Liver (tissue), 3 donors: Measurements from ENCODE around the gene NDFIP1.

ENCODE experiments used
- ATF3 ChIP-seq: IDR thresholded peaks from 2 replicates; pipeline ENCODE4 v1.6.1; 2016; ENCODE audit warnings: antibody characterized with exemption
- CTCF ChIP-seq: fragments of 150-350 bp; IDR thresholded peaks from 2 replicates; pipeline ENCODE4 v1.5.1; 2017; ENCODE audit warnings: improper control_type of control experiment, low read depth, low read length; ENCODE audit not compliant: missing input control
- EGR1 ChIP-seq, 2 donors: IDR thresholded peaks; 2 replicates each; pipeline ENCODE4 v1.6.1; 2016 to 2018; ENCODE audit warnings: antibody characterized with exemption in 2 of 2, low read depth in 2 of 2
- FOXA1 ChIP-seq: IDR thresholded peaks from 2 replicates; pipeline ENCODE4 v1.6.1; 2016; ENCODE audit warnings: antibody characterized with exemption
- GABPA ChIP-seq, 2 donors: IDR thresholded peaks in 1 of 2; conservative IDR thresholded peaks in 1 of 2; 2 replicates each; pipeline ENCODE4 v1.6.1; 2016; ENCODE audit warnings: antibody characterized with exemption in 2 of 2, mild to moderate bottlenecking in 1 of 2, moderate library complexity in 1 of 2
- JUND ChIP-seq, 2 donors: IDR thresholded peaks; 2 replicates each; pipeline ENCODE4 v1.6.1; 2016; ENCODE audit warnings: antibody characterized with exemption in 2 of 2
- MAX ChIP-seq: IDR thresholded peaks from 2 replicates; pipeline ENCODE4 v1.6.1; 2016; ENCODE audit warnings: antibody characterized with exemption
- REST ChIP-seq: IDR thresholded peaks from 2 replicates; pipeline ENCODE4 v1.6.1; 2016; ENCODE audit warnings: antibody characterized with exemption, mild to moderate bottlenecking
- RXRA ChIP-seq, 2 donors: IDR thresholded peaks; 2 replicates each; pipeline ENCODE4 v1.6.1; 2017 to 2018; ENCODE audit warnings: antibody characterized with exemption in 2 of 2, mild to moderate bottlenecking in 1 of 2
- SP1 ChIP-seq: IDR thresholded peaks from 2 replicates; pipeline ENCODE4 v1.6.1; 2018; ENCODE audit warnings: antibody characterized with exemption, mild to moderate bottlenecking
- TAF1 ChIP-seq: conservative IDR thresholded peaks from 2 replicates; pipeline ENCODE4 v1.6.1; 2016; ENCODE audit warnings: antibody characterized with exemption, mild to moderate bottlenecking
- YY1 ChIP-seq: IDR thresholded peaks from 2 replicates; pipeline ENCODE4 v1.6.1; 2016; ENCODE audit warnings: antibody characterized with exemption, mild to moderate bottlenecking
- donor health status: healthy.
- donor health status: healthy.

GRCh38 chr5:142097681-142098080 is 10.9 kb upstream of the NDFIP1 start:
- TF ChIP-seq CTCF (no peak), TAF1 (no peak), FOXA1 (no peak), JUND (IDR thresholded peaks at IDR 0.05) (no peak), REST (no peak), ATF3 (no peak), YY1 (no peak), EGR1 (IDR thresholded peaks at IDR 0.05; ENCODE audit: low read depth in 2 of 2) (no peak), GABPA (IDR thresholded peaks at IDR 0.05 in 1 of 2, conservative IDR thresholded peaks at IDR 0.05 in 1 of 2) (no peak), SP1 (no peak), MAX (no peak), RXRA (IDR thresholded peaks at IDR 0.05) (no peak)
